ENCODE results near the gene KRTAP5-2. TPM values are rescaled to one million over a fixed set of nuclear protein-coding genes. Genes with fewer than 3 reads are reported as not detected.

Gene KRTAP5-2
- total RNA-seq, 2 donors from 2014 or later, result not detected

DNA sequence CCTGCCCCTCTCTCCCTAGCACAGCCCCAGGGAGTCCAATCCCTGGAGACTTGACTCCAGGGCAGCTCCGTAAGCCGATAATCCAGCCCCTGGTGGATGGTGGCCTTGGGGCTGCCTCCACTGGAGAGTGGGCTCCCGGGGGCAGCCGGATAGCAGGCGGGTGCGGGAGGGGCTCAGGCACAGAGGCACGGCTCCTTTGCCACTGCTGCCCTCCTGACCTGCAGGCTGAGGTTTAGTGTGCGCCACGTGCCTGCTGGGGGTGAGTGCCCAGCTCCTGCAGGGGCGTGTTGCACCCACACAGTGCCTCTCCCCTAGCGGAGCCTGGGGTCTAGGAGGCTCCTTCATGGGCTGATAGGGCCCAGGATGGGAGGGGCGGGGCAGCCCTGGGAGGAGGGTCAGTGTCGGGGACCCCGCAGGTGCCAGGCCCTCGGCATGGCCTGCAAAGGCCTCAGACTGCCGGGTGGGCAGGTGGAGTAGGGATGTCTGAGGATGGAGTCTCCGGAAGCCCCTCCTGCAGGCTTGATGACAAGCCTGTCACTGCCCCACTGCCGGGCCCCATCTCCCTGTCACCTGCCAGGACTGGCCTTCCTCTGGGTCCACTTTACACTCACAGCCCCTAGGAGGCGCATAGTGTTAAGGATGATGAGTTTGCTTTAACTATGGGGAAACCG is 31.6 kb downstream of the KRTAP5-2 start:
- H3K4me3 ChIP-seq, result no peak overlapping the region

DNA sequence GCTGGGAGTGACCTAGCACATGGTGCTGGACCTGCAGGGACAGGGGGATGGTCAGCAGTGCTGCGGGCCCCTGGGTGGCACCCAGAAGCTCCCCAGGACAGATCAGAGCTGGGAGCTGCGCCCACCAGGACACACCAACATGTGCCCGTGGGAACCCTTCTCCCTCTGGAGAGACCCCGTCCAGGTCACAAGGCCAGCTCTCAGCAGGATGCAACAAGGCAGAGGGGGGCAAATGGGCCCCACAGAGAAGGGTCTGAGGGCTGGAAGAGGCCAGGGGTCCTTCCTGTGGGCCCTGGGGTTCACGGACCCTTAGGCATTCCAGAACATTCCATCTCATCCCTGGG is 32.2 kb downstream of the KRTAP5-2 start:
- Histone ChIP-seq H3K36me3 (no peaks in the 10 kb centered on the region), H3K4me3 (no peak overlapping the region), H3K27ac (no peak overlapping the region), H3K27me3 (replicated peaks; ENCODE audit: insufficient read depth) (no peaks in the 10 kb centered on the region), H3K9me3 (no peaks in the 10 kb centered on the region), H3K4me1 (replicated peaks) (no peaks in the 10 kb centered on the region)
- no peak for DNase-seq (ENCODE audit: low spot score)
- WGBS, result 90% methylated on average over 5 of the region's 5 CpGs
- TF ChIP-seq POLR2AphosphoS5 (IDR thresholded peaks at IDR 0.05), result no peak
- TF ChIP-seq, protein P1, sequence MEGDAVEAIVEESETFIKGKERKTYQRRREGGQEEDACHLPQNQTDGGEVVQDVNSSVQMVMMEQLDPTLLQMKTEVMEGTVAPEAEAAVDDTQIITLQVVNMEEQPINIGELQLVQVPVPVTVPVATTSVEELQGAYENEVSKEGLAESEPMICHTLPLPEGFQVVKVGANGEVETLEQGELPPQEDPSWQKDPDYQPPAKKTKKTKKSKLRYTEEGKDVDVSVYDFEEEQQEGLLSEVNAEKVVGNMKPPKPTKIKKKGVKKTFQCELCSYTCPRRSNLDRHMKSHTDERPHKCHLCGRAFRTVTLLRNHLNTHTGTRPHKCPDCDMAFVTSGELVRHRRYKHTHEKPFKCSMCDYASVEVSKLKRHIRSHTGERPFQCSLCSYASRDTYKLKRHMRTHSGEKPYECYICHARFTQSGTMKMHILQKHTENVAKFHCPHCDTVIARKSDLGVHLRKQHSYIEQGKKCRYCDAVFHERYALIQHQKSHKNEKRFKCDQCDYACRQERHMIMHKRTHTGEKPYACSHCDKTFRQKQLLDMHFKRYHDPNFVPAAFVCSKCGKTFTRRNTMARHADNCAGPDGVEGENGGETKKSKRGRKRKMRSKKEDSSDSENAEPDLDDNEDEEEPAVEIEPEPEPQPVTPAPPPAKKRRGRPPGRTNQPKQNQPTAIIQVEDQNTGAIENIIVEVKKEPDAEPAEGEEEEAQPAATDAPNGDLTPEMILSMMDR (IDR thresholded peaks at IDR 0.05), result no peak
- no peak for TF ChIP-seq POLR2A (IDR thresholded peaks at IDR 0.05)
- intact Hi-C loops (cut with DNase I), result no loop called here

More for the DNA sequence above, 31.6 kb downstream of the KRTAP5-2 start:
- 81% methylated on average over 18 of the region's 20 CpGs for WGBS
- TF ChIP-seq POLR2A (IDR thresholded peaks at IDR 0.05), result no peak
- TF ChIP-seq, protein P1 (IDR thresholded peaks at IDR 0.05), result no peak
- TF ChIP-seq POLR2AphosphoS5 (IDR thresholded peaks at IDR 0.05), result no peak
- intact Hi-C loops (cut with DNase I), result no loop called here
- Histone ChIP-seq H3K9me3 (no peaks in the 10 kb centered on the region), H3K27ac (no peak overlapping the region), H3K27me3 (replicated peaks; ENCODE audit: insufficient read depth) (no peaks in the 10 kb centered on the region), H3K36me3 (no peaks in the 10 kb centered on the region), H3K4me1 (replicated peaks) (no peaks in the 10 kb centered on the region)
- DNase-seq (ENCODE audit: low spot score), result no peak

DNA sequence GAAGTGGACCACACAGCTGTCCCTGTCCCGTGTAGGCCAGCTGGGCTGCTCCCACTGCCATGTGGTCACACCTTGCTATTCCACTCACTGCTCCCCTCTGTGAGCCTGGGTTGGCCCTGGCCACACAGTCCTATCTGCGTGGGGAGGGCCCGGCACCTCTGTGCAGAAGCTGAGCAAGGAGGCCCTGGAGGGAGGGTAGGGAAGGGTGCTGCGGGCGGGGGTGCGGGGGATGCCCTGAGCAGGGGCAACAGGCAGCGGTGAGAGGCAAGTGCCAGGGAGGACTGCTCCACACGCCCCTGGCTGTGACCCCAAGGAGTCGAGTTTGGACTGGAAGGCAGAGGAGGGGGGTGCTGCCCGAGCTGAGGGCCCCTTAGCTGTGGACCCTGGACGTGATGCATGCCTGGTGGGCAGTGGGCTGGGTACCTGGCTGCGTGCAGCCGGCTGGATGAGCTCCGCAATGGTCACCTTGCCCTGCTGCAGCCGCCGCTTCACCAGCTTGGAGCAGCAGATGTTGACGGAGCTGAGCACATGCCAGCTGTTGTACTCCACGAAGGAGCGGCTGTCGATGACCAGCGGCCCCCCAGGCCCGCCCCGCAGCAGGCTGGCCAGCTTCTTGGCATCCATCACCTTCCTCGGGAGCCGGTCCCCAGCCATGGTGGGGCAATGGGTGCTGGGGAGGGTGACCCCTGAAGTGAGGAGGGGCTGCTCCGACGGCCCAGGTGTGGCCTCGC is 32.8 kb downstream of the KRTAP5-2 start:
- TF ChIP-seq POLR2A (IDR thresholded peaks at IDR 0.05), result no peak
- no peak for TF ChIP-seq POLR2AphosphoS5 (IDR thresholded peaks at IDR 0.05)
- TF ChIP-seq, protein P1 (IDR thresholded peaks at IDR 0.05), result no peak
- Histone ChIP-seq H3K4me1 (replicated peaks) (no peaks in the 10 kb centered on the region), H3K9me3 (no peaks in the 10 kb centered on the region), H3K27ac (no peak overlapping the region), H3K27me3 (replicated peaks; ENCODE audit: insufficient read depth) (no peaks in the 10 kb centered on the region), H3K4me3 (no peak overlapping the region), H3K36me3 (no peaks in the 10 kb centered on the region)
- intact Hi-C loops (cut with DNase I), result no loop called here
- WGBS, result 83% methylated on average over 26 of the region's 28 CpGs
- DNase-seq (ENCODE audit: low spot score), result no peak

DNA sequence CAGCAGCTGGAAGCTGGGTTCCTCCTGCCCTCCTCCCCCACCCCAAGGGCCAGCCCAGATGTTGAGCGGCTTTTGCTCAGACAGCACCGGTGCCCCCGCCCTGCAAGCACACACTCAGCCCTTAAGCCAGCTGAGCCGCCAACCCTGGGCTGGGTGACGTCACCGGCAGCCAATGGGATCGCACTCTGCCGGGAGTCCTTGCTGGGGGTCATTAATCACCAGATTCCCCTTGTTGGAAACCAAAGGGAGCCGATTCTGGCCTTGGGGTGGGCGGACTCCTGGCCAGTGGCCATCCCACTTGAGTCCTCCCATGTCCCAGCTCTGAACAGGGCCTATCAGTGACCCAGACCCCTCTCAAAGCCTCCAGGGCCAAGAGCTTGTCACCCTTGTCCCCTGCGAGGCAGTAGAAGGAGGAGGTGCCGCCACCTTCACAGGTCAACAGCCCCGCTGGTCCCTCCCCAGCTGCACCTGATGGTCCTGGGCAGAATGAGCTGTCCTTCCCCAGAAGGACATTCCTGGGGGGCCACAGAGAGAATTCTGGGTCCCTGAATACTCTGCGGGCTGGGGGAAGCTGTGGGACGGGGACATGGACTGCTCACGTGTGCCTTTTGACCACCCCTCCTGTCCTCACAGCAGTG is 33.4 kb downstream of the KRTAP5-2 start:
- Histone ChIP-seq H3K36me3 (no peaks in the 10 kb centered on the region), H3K9me3 (no peaks in the 10 kb centered on the region), H3K27ac (no peak overlapping the region), H3K27me3 (replicated peaks; ENCODE audit: insufficient read depth) (no peaks in the 10 kb centered on the region), H3K4me1 (replicated peaks) (no peaks in the 10 kb centered on the region), H3K4me3 (no peak overlapping the region)
- intact Hi-C loops (cut with DNase I), result no loop called here
- TF ChIP-seq POLR2AphosphoS5 (IDR thresholded peaks at IDR 0.05) (no peak), POLR2A (IDR thresholded peaks at IDR 0.05) (no peak)
- TF ChIP-seq, protein P1 (IDR thresholded peaks at IDR 0.05), result no peak
- WGBS, result 47% methylated on average over 12 of the region's 16 CpGs
- DNase-seq (ENCODE audit: low spot score), result no peak

Data from prostate gland (tissue), 2 donors.